ENCODE results near the gene SF3B2.

DNA sequence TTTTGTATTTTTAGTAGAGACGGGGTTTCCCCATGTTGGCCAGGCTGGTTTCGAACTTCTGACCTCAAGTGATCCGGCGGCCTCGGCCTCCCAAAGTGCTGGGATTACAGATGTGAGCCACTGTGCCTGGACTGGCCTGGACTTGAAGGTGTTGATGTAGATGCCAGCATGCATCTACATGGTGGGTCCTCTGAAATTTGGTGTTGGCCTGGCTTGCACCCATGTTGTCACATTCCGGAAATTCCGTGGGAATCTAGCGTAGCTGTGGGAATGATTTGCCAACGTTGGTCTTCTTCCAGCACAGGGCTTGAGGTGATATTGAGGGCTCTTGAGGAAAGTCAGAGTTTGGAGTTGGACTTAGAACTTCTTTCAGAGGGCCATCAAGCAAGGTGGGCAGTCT, 24.4 kb downstream of the SF3B2 start:
- no peak for TF ChIP-seq POLR2A (IDR thresholded peaks at IDR 0.05; ENCODE audit: low read length)
- no peak for TF ChIP-seq GATA1 (IDR thresholded peaks at IDR 0.05; ENCODE audit: low read depth, low read length)
